HS-27A (cell line): Measurements from ENCODE around the gene PDXDC1.
"Not testable (repeated sequence)": the region's sequence is repeated elsewhere in the genome, so short reads cannot be mapped to it uniquely, and the experiment has no call there.

ENCODE experiments used
- DNase-seq: peaks from one replicate; pipeline ENCODE4 v3.0.0-alpha.2; 2012; ENCODE audit warnings: low read depth, missing footprints

PDXDC1 gene

GRCh38 chr16:15135483-15136360, 160.9 kb downstream of the PDXDC1 start:
- DNase-seq = not testable (repeated sequence)

- DNase-seq = not testable (repeated sequence)
Measured at GRCh38 chr16:15137514-15137913, 162.7 kb downstream of the PDXDC1 start.

DNA sequence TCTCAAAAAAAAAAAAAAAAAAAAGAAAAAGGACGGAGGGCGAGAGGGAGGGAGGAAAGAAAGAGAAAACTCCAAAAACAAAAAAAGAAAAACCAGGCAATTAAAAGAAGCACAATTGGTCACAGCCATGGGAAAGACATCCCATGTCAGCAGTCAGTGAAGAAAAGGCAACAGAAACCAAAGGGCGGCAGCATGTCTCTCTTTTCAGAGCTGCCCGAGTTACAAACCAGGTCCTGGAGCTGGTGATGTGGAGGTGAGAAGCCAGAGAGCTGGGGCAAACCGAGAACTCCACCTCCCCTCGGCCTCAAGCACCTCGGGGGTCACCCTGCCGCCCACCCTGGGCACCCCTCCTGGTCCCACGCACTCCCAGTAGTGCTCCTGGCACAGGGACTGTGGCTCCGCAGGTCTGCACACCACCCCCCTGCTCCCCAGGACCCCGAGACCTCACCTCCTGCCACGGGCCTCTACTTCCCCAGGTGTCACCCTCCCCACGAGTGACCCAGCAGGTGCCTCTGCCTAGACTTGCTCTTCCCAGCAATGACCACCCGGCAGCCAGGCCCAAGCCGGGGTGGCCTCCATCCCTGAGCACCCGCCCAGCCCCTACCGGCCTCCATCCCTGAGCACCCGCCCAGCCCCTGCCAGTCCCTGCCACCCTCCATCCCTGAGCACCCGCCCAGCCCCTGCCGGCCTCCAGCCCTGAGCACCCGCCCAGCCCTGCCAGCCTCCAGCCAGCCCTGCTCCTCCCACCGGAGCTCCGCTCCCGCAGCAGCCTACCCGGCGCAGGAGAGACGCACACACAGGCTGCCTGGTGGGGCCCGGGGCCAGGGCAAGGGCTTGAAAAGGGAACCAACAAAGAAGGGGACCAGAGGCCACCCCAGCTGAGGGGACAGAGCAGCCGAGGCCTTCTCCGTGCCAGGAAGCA, 165.9 kb downstream of the PDXDC1 start:
- DNase-seq = not testable (repeated sequence)

GRCh38 chr16:15141586-15141985, 166.8 kb downstream of the PDXDC1 start:
- DNase-seq = no peak

- DNase-seq = not testable (repeated sequence)
Measured at GRCh38 chr16:15142107-15142890, 167.5 kb downstream of the PDXDC1 start.

GRCh38 chr16:15142891-15143600, 168.2 kb downstream of the PDXDC1 start:
- not testable (repeated sequence) for DNase-seq

DNA sequence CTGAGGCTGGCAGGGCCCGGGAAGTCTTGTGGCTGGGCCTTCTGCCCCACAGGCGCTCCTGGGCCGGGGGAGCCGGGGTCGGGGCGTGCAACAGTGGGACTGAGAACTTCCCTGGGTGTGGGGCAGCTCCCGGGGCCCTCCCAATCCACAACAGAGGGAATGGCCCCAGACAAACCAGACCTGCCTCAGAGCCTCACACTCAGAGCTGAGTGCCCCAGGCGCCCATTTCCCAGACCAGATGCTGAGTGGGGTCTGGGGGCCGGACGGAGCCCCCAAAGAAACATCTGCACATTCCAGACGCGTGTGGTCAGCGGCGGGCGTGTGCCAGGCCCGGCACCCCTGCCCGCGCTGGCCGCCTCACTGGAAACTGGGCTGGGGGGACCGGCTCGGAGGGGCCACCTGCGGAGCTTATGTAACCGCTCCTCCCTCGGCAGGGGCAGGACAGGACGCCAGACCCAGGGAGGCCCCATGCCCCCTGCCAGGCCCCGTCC, 168.8 kb downstream of the PDXDC1 start:
- not testable (repeated sequence) for DNase-seq

DNA sequence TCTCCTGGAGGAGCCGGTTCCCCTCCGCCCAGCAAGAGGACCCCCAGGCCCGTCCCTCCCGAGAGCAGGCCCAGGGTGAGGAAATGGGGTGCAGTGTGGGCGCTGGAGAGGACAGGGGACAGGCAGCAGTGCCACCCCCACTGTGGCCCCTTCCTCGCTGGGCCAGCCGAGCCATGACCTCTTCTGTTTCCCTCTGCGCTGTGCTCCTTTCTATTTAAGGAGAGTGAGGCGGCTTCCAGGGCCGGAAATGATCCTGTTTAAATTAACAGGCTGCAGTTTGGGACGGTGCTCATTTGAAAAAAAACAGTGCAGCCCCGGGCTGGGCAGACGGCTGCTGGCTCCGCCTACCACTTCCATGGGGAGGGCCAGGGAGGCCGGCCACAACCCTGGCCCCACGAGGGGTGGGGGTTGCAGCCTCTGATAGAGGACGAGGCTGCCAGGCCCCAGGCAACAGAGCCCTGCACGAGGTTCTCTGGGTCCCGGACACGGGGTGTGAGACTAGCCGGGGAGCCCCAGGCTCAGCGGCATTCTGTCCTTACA, 169.3 kb downstream of the PDXDC1 start:
- DNase-seq = not testable (repeated sequence)

DNA sequence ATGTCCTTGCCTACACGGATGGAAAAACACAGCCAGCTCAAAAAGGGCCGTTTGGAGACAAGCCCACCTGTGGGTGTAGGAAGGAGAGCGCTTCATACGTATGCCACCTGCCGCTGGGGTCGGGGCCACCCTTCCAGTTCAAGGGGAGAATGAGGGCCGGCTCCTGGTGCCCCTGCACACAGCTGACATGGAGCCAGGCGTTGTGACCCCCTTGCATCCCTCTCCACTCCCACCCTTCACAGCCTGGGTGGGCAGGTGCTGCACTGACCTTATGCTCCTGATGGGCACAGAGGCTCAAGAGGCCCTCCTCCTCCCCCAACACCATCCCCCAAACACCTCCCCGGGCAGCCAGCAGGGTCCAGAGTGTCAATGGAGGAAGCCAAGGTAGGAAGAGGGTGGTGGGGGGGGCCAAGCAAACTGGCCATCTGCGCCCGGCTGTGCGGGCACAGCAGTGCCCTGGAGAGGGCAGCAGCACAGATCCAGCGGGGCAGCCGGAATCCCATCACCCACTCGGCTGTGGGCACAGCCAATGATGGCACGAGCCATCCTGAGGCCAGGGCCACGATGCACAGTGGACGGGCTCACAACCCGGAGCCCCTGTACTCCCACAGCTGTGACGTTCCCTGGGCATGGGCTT, 170.1 kb downstream of the PDXDC1 start:
- not testable (repeated sequence) for DNase-seq

DNA sequence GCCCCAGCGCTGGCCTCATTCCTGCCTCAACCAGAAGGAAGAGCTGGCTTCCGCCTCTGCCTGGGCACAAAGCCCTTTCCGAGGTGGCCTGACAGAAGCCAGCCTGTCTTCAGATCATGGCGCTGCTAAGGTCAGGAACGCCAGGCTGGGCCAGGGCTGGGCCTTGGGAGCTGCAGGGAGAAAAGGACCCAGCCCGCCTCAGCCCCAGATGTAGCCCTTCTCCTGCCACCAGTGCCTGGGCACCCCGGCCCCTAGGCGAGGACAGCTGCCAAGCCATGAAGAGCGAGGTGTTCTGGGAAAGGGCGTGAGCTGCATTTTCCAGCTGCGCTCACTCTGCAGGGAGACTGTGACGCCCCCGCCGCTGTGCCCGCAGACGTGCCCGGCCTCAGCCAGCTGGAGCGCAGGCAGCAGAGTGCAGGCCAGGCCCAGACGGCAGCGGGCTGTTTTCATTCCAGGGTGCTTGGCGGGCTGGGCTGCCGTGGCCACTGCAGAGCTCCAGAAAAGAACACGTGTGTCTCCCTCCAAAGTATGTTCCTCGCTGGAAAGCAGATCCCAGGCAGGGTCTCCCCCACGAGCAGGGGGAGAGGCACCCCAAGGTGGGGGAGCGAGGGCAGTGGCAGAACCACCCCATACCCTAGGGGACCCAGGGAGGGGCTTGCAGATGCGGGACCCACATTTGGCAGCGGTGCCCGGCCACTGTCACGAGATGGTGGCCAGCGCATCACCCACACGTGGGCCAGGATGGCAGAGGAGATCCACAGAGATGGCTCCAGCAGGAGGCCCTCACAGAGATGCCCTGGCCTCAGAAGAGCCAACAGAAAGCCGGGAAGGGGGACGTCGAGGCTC, 170.8 kb downstream of the PDXDC1 start:
- DNase-seq = not testable (repeated sequence)

GRCh38 chr16:15146264-15146662, 171.4 kb downstream of the PDXDC1 start:
- DNase-seq = not testable (repeated sequence)

DNA sequence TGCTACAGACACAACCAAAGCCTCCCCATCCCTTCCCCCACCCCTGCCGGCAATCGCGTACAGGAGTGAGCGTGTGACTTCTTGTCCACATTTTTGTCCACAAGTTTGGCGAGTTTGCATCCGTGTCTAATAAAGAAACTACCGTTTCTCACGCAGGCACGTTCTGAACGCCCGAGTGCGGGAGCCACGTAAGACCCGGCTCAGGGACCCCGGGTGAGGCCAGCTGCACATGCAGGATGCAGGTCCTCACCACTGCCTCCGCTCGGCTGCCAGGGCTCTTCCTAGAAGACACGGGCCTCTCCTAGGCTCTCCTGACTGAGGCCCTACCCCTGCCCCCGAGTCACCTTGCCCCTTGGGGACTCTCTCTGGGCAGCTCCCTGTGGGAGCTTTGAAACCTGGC, 174.0 kb downstream of the PDXDC1 start:
- DNase-seq = not testable (repeated sequence)

DNA sequence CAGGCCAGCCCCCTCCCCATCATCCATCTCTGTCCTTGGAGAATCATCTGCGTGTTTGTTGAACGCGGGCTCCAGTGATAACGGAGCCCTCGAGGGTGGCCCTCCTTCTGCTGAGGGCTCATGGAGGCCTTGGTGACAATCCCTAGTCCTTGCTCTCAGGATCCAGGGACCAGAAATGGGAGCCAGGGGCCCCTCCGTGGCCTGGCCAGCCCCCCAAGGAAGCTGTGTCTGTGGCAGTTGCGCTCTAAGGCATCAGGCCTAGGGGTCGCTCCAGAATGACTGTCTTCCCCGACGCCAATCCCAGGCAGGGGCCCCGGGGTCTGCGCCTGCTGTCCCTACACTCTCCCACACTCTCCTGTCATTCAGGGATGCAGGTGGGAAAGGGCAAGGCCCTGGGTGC, 174.4 kb downstream of the PDXDC1 start:
- DNase-seq = not testable (repeated sequence)

DNA sequence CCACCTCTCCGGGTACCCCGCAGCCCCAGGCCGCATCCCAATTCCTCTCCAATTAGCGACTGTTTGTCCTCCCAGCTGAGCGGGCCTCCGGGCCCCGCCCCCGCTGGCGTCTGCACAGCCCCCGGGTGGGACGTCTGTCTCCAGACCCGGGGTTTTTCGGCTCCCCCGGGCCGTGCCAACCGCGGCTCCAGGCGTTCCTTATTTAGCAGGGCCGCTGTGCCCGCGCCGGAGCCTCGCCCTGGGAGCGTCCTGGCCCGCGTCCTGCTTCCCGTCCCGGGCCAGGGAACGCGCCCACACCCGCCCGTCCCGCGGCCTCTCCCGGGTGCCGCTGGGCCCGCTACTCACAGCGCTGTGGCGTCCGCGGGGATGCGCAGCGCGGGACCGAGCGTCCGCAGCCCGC, 179.2 kb downstream of the PDXDC1 start:
- not testable (repeated sequence) for DNase-seq

- peak; percentile 71 for DNase-seq
Measured at GRCh38 chr16:15154650-15155562, 180.1 kb downstream of the PDXDC1 start.

GRCh38 chr16:15157644-15158043, 182.8 kb downstream of the PDXDC1 start:
- not testable (repeated sequence) for DNase-seq

DNA sequence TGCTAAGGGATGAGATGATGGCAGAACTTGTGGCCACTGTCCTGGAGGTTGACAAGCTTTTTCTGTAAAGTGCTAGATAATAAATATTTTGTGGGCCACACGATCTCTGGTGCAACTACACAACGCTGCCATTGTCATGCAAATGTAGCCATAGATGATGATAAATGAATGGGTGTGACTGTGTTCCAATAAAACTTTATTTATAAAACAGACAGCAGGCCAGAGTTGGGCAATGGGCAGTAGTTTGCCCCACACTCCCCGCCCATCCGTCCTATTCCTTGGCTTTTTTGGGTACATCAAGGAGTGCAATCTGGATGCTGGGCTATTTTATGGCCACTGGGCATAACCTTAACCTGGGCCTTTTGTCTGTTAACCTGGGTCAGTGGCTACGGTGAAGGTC, 184.8 kb downstream of the PDXDC1 start:
- DNase-seq = not testable (repeated sequence)

DNA sequence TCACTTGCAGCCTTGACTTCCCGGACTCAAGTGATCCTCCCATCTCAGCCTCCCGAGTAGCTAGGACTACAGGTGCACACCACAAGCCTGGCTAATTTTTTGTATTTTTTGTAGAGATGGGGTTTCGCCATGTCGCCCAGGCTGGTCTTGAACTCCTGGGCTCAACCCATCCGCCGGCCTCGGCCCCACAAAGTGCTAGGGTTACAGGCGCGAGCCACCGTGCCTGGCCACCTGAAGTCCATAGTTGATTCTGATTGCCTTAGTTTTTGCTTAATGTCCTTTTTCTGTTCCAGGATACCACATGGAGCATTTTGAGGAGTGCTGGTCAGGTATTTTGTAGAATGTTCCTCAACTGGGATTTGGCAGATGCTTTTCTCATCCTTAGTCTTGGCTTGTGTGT, 185.7 kb downstream of the PDXDC1 start:
- DNase-seq = not testable (repeated sequence)
